GM12878 (cell line): Measurements from ENCODE around the gene DIP2C. TPM values are rescaled to one million over a fixed set of nuclear protein-coding genes. Genes with fewer than 3 reads are reported as not detected.

ENCODE experiments used
- ATAC-seq: fragments of 200-7000 bp; cut with Tn5 transposase; 3 replicates; pipeline ENCODE4 v1.9.1; 2020; ENCODE audit warnings: mild to moderate bottlenecking, moderate library complexity
- BruUV-seq: library from RNA; stranded (reverse); fragments of 400-500 nt; replicated peaks from 2 replicates; lab custom pipeline; 2021; lab: Mats Ljungman, UMichigan
- CTCF ChIA-PET: fragments of 300-600 bp; sonication (Branson Sonifier 250); formaldehyde crosslinking; extraction: SDS; loops from one replicate; lab custom pipeline; 2021; ENCODE audit warnings: inconsistent platforms; lab: Yijun Ruan, JAX
- POLR2A ChIA-PET: fragments of 350-600 bp; formaldehyde crosslinking; extraction: SDS; loops from one replicate; lab custom pipeline; 2021; ENCODE audit warnings: inconsistent platforms; lab: Charles Lee
- RAD21 ChIA-PET: fragments of 300-600 bp; sonication (Branson Sonifier 250); formaldehyde crosslinking; loops from one replicate; lab custom pipeline; 2023; ENCODE audit warnings: antibody characterized with exemption; ENCODE audit not compliant: unreplicated experiment; lab: Charles Lee
- SMC1A ChIA-PET: fragments of 300-600 bp; sonication (Branson Sonifier 250); formaldehyde crosslinking; loops from one replicate; lab custom pipeline; 2023; ENCODE audit not compliant: unreplicated experiment, uncharacterized antibody; lab: Charles Lee
- DNase-seq: peaks from one replicate; pipeline ENCODE4 v3.0.0-alpha.2; 2011; ENCODE audit warnings: low read depth, low spot score
- FAIRE-seq: peaks from 3 replicates; lab custom pipeline; 2011; peaks lifted over from hg19 to GRCh38; lab: Jason Lieb, UNC
- H2AFZ ChIP-seq: 2 replicates; pipeline ENCODE4 v1.6.0; 2011; ENCODE audit warnings: low read depth, low read length, control low read depth; ENCODE audit not compliant: control insufficient read depth
- H3K27ac ChIP-seq: 2 replicates; pipeline ENCODE4 v1.5.1; 2011; ENCODE audit warnings: control low read depth; ENCODE audit not compliant: control insufficient read depth, insufficient read depth
- H3K27me3 ChIP-seq, 2 experiments: replicated peaks in 1 of 2; 2 replicates each; pipeline versions ENCODE4 v1.6.0 to v1.6.1; 2011; ENCODE audit warnings: low read length in 1 of 2; ENCODE audit not compliant: control insufficient read depth in 2 of 2, insufficient read depth in 2 of 2
- H3K36me3 ChIP-seq, 2 experiments: 2 replicates each; pipeline ENCODE4 v1.5.1; 2011; ENCODE audit warnings: low read length in 1 of 2; ENCODE audit not compliant: control insufficient read depth in 2 of 2, insufficient read depth in 2 of 2
- H3K4me1 ChIP-seq: 2 replicates; pipeline ENCODE4 v1.6.1; 2011; ENCODE audit warnings: mild to moderate bottlenecking, low read length, moderate library complexity, mixed read lengths; ENCODE audit not compliant: control insufficient read depth, insufficient read depth
- H3K4me2 ChIP-seq: 2 replicates; pipeline ENCODE4 v1.6.0; 2011; ENCODE audit warnings: control low read depth; ENCODE audit not compliant: control insufficient read depth, insufficient read depth
- H3K4me3 ChIP-seq: fragments of 200-600 bp; sonication (generic); 2 replicates; pipeline ENCODE4 v1.5.1; 2016
- H3K79me2 ChIP-seq: 2 replicates; pipeline ENCODE4 v1.6.0; 2011; ENCODE audit warnings: low read length; ENCODE audit not compliant: control insufficient read depth, insufficient read depth
- H3K9ac ChIP-seq: 2 replicates; pipeline ENCODE4 v1.8.0; 2011; ENCODE audit warnings: low read length, control low read depth, mixed read lengths; ENCODE audit not compliant: control insufficient read depth, insufficient read depth
- H3K9me3 ChIP-seq: replicated peaks from 3 replicates; pipeline ENCODE4 v1.5.1; 2011; ENCODE audit warnings: mild to moderate bottlenecking, low read length; ENCODE audit not compliant: control insufficient read depth, insufficient read depth
- H4K20me1 ChIP-seq: 2 replicates; pipeline ENCODE4 v1.6.0; 2011; ENCODE audit not compliant: control insufficient read depth, insufficient read depth
- ATF2 ChIP-seq: IDR thresholded peaks from 2 replicates; pipeline ENCODE4 v1.6.1; 2012; ENCODE audit warnings: low read length, inconsistent platforms
- BCL3 ChIP-seq: IDR thresholded peaks from 2 replicates; pipeline ENCODE4 v1.6.1; 2011; ENCODE audit warnings: borderline replicate concordance, low read depth, mild to moderate bottlenecking, moderate library complexity, low read length; ENCODE audit not compliant: insufficient read depth, poor library complexity, severe bottlenecking
- CBX5 ChIP-seq: sonication (generic); IDR thresholded peaks from 2 replicates; pipeline ENCODE4 v1.6.1; 2016; ENCODE audit warnings: low read depth, moderate library complexity, mild to moderate bottlenecking, inconsistent platforms
- CEBPB ChIP-seq, 2 experiments: fragments of 150-350 bp in 1 of 2; IDR thresholded peaks; 2 replicates each; pipeline ENCODE4 v1.6.1; 2012 to 2014; ENCODE audit warnings: low read depth in 2 of 2, low read length in 2 of 2, borderline replicate concordance in 1 of 2, inconsistent platforms in 1 of 2
- EGR1 ChIP-seq, 2 experiments: IDR thresholded peaks; 1 replicate in 1 of 2; 2 replicates in 1 of 2; pipeline ENCODE4 v1.6.1; 2011 to 2012; ENCODE audit warnings: low read depth in 2 of 2, low read length in 2 of 2, borderline replicate concordance in 1 of 2, mild to moderate bottlenecking in 1 of 2, moderate library complexity in 1 of 2
- FOS ChIP-seq: IDR thresholded peaks from 3 replicates; pipeline ENCODE4 v1.6.1; 2011; ENCODE audit warnings: borderline replicate concordance; ENCODE audit not compliant: insufficient read length; ENCODE audit errors: extremely low read depth
- KAT2A ChIP-seq: conservative IDR thresholded peaks from 2 replicates; pipeline ENCODE4 v1.6.1; 2011; ENCODE audit warnings: low read depth, low read length; ENCODE audit not compliant: control insufficient read depth
- LARP7 ChIP-seq: fragments of 450-650 bp; IDR thresholded peaks from 2 replicates; pipeline ENCODE4 v1.6.1; 2017; ENCODE audit warnings: mild to moderate bottlenecking
- MLLT1 ChIP-seq: fragments of 450-650 bp; IDR thresholded peaks from 2 replicates; pipeline ENCODE4 v1.6.1; 2016; ENCODE audit warnings: mild to moderate bottlenecking
- SIX5 ChIP-seq: IDR thresholded peaks from 2 replicates; pipeline ENCODE4 v1.6.1; 2011; ENCODE audit warnings: mild to moderate bottlenecking, low read depth, low read length, moderate library complexity; ENCODE audit not compliant: severe bottlenecking
- SUZ12 ChIP-seq: fragments of 200-600 bp; sonication (generic); IDR thresholded peaks from one replicate; pipeline ENCODE4 v1.6.1; 2018; ENCODE audit warnings: antibody characterized with exemption, mild to moderate bottlenecking; ENCODE audit not compliant: unreplicated experiment
- ZNF384 ChIP-seq: IDR thresholded peaks from 2 replicates; pipeline ENCODE4 v1.6.1; 2012; ENCODE audit warnings: low read depth, mild to moderate bottlenecking, low read length, improper control_type of control experiment, borderline replicate concordance
- WGBS: methylation state at CpG from one replicate; pipeline ENCODE4 v1.1.6; 2016; ENCODE audit warnings: low lambda C conversion rate; ENCODE audit not compliant: insufficient replicate concordance, insufficient coverage; ENCODE audit errors: missing lambda C conversion rate; 5-methylcytosine and 5-hydroxymethylcytosine counted together
- in situ Hi-C: fragments of 300-500 bp; cut with MboI; formaldehyde crosslinking; loops from 9 replicates; pipeline ENCODE4 v1.14.3; 2018; ENCODE audit warnings: mixed read lengths
- intact Hi-C: fragments of 100-400 bp; cut with micrococcal nuclease; formaldehyde crosslinking; loops from one replicate; pipeline ENCODE4 v1.14.2; 2022; ENCODE audit not compliant: unreplicated experiment
- polyA plus RNA-seq, 11 experiments: library from polyadenylated mRNA; depleted of rRNA in 4 of 11; unstranded in 6 of 11; stranded (reverse) in 5 of 11; fragments of >200 nt; fragmentation: Nextera tagmentation in 4 of 11; fragmentation: Illumina TruSeq in 1 of 11; extraction: Ambion mirVana in 4 of 11; extraction: Trizol in 1 of 11; gene quantifications; 1 replicate in 1 of 11; 2 replicates in 10 of 11; pipeline versions ENCODE4 v1.2.1 to v1.2.3, GENCODE V29; 2011 to 2016; ENCODE audit warnings: inconsistent platforms in 2 of 11, missing spikeins in 2 of 11, low read depth in 1 of 11
- total RNA-seq, 4 experiments: library from RNA; depleted of rRNA in 3 of 4; stranded (reverse); fragments of >200 nt in 3 of 4; fragmentation: Illumina TruSeq in 1 of 4; extraction: Trizol in 1 of 4; gene quantifications; 2 replicates each; pipeline versions ENCODE4 v1.2.1 to v1.2.3, GENCODE V29; 2013 to 2021

The DIP2C gene
- total and polyA plus RNA-seq, 10 of the 15 experiments (the other 5 are each of a cell fraction or from before 2014, with no cell fraction given) = 0.01 to 0.10 (median 0.06) TPM

GRCh38 chr10:232878-233277, 456.6 kb downstream of the DIP2C start:
- WGBS = 93% methylated on average over 11 of the region's 11 CpGs
- RAD21 ChIA-PET = no interaction called here

More at GRCh38 chr10:232878-233277, 456.6 kb downstream of the DIP2C start:
- ChIA-PET SMC1A (interaction anchor here (1.7 kb wide), 1 partner anchor 9 kb away, joined by 5 read pairs; no protein-coding TSS in a partner anchor), CTCF (no interaction called here), POLR2A (no interaction called here)
- Histone ChIP-seq H2AFZ (no peak overlapping the region), H3K27me3 (no peaks in the 10 kb centered on the region), H3K4me1 (no peaks in the 10 kb centered on the region), H3K9me3 (no peaks in the 10 kb centered on the region), H3K79me2 (no peaks in the 10 kb centered on the region), H3K4me3 (no peak overlapping the region), H4K20me1 (no peaks in the 10 kb centered on the region), H3K4me2 (no peak overlapping the region), H3K27ac (no peak overlapping the region), H3K9ac (no peak overlapping the region), H3K36me3 (no peaks in the 10 kb centered on the region; a peak in 2 of 4 replicates)
- ATAC-seq (no peak), DNase-seq (no peak), FAIRE-seq (no peak)
- TF ChIP-seq KAT2A (no peak), EGR1 (IDR thresholded peaks at IDR 0.05; ENCODE audit: borderline replicate concordance in 1 of 2, low read depth in 2 of 2, low read length in 2 of 2) (no peak), CEBPB (IDR thresholded peaks at IDR 0.05; ENCODE audit: borderline replicate concordance in 1 of 2, low read depth in 2 of 2, low read length in 2 of 2) (no peak), ZNF384 (no peak), ATF2 (no peak), LARP7 (no peak), FOS (no peak), MLLT1 (no peak), SUZ12 (no peak), BCL3 (no peak), SIX5 (no peak), CBX5 (no peak)
- in situ Hi-C loops (no loop called here), intact Hi-C loops (no loop called here)
- no TSS peak for BruUV-seq
